Hepatocyte (in vitro differentiated cells): ENCODE measurements around the gene RBL2. TPM values are rescaled to one million over a fixed set of nuclear protein-coding genes. Genes with fewer than 3 reads are reported as not detected.

Source experiments
- DNase-seq: peaks from one replicate; pipeline ENCODE4 v3.0.0-alpha.2; 2016; ENCODE audit warnings: low spot score
- H2AFZ ChIP-seq: fragments of 200-600 bp; sonication (generic); 2 replicates; pipeline ENCODE4 v1.6.0; 2016; ENCODE audit warnings: antibody characterized with exemption, mild to moderate bottlenecking
- H3K27ac ChIP-seq: fragments of 200-600 bp; sonication (generic); 2 replicates; pipeline ENCODE4 v1.5.1; 2016; ENCODE audit warnings: mild to moderate bottlenecking
- H3K27me3 ChIP-seq: fragments of 200-600 bp; sonication (generic); 2 replicates; pipeline ENCODE4 v1.6.1; 2016
- H3K36me3 ChIP-seq: fragments of 200-600 bp; sonication (generic); replicated peaks from 2 replicates; pipeline ENCODE4 v1.5.1; 2016; ENCODE audit warnings: low read depth; ENCODE audit not compliant: insufficient read depth
- H3K4me1 ChIP-seq: fragments of 200-600 bp; sonication (generic); 2 replicates; pipeline ENCODE4 v1.5.1; 2016; ENCODE audit warnings: mild to moderate bottlenecking, moderate library complexity; ENCODE audit not compliant: insufficient read depth
- H3K4me2 ChIP-seq: fragments of 200-600 bp; sonication (generic); 2 replicates; pipeline ENCODE4 v1.6.0; 2016
- H3K4me3 ChIP-seq: fragments of 200-600 bp; sonication (generic); 2 replicates; pipeline ENCODE4 v1.5.1; 2016; ENCODE audit warnings: mild to moderate bottlenecking
- H3K79me2 ChIP-seq: fragments of 200-600 bp; sonication (generic); 2 replicates; pipeline ENCODE4 v1.6.0; 2017; ENCODE audit warnings: mild to moderate bottlenecking
- H3K9me2 ChIP-seq: fragments of 200-600 bp; sonication (generic); replicated peaks from 2 replicates; pipeline ENCODE4 v1.6.0; 2017; ENCODE audit warnings: mild to moderate bottlenecking; ENCODE audit not compliant: insufficient read depth
- H3K9me3 ChIP-seq: fragments of 200-600 bp; sonication (generic); 2 replicates; pipeline ENCODE4 v1.5.1; 2016; ENCODE audit warnings: low read depth, mild to moderate bottlenecking
- H4K20me1 ChIP-seq: fragments of 200-600 bp; sonication (generic); 2 replicates; pipeline ENCODE4 v1.6.0; 2016; ENCODE audit warnings: mild to moderate bottlenecking; ENCODE audit not compliant: insufficient read depth, poor library complexity, severe bottlenecking
- CTCF ChIP-seq: fragments of 200-600 bp; sonication (generic); IDR thresholded peaks from 2 replicates; pipeline ENCODE4 v1.5.1; 2016; ENCODE audit warnings: antibody characterized with exemption, mild to moderate bottlenecking; ENCODE audit not compliant: poor library complexity
- EZH2 ChIP-seq: fragments of 200-600 bp; sonication (generic); IDR thresholded peaks from 2 replicates; pipeline ENCODE4 v1.6.1; 2016; ENCODE audit warnings: antibody characterized with exemption, mild to moderate bottlenecking, borderline replicate concordance
- EZH2phosphoT487 ChIP-seq: fragments of 200-600 bp; sonication (generic); IDR thresholded peaks from one replicate; pipeline ENCODE4 v1.6.1; 2018; ENCODE audit warnings: antibody characterized with exemption, mild to moderate bottlenecking, low read depth, moderate library complexity; ENCODE audit not compliant: unreplicated experiment, severe bottlenecking
- WGBS: methylation state at CpG from one replicate; pipeline ENCODE4 v1.1.6; 2016; ENCODE audit warnings: low lambda C conversion rate; ENCODE audit errors: missing lambda C conversion rate; 5-methylcytosine and 5-hydroxymethylcytosine counted together
- polyA plus RNA-seq: library from polyadenylated mRNA; unstranded; fragments of >200 nt; fragmentation: Nextera tagmentation; extraction: Ambion mirVana; gene quantifications from 2 replicates; pipeline ENCODE4 v1.2.1, GENCODE V29; 2016
- total RNA-seq: library from RNA; depleted of rRNA; stranded (reverse); fragments of >200 nt; gene quantifications from 2 replicates; pipeline ENCODE4 v1.2.3, GENCODE V29; 2014

The RBL2 gene
- total and polyA plus RNA-seq, 2 experiments from 2014 or later = 17.3 to 48.8 TPM

- Histone ChIP-seq H3K79me2 (peaks cover 12% of the 10 kb centered on the region), H3K27me3 (no peaks in the 10 kb centered on the region), H2AFZ (no peak overlapping the region), H3K4me1 (no peaks in the 10 kb centered on the region), H3K27ac (no peak overlapping the region), H3K9me3 (no peaks in the 10 kb centered on the region), H3K4me2 (no peak overlapping the region), H3K4me3 (no peak overlapping the region), H3K36me3 (peaks cover 4% of the 10 kb centered on the region), H3K9me2 (no peaks in the 10 kb centered on the region), H4K20me1 (peaks cover 2% of the 10 kb centered on the region)
- no peak for DNase-seq
- TF ChIP-seq EZH2 (no peak), CTCF (no peak), EZH2phosphoT487 (no peak)
- 94% methylated on average over 6 of the region's 6 CpGs for WGBS
Measured at GRCh38 chr16:53494636-53495035, 60.4 kb downstream of the RBL2 start.

GRCh38 chr16:53495325-53495724 is 61.1 kb downstream of the RBL2 start:
- H3K36me3 ChIP-seq = peaks cover 3% of the 10 kb centered on the region
- H3K27me3 ChIP-seq = no peaks in the 10 kb centered on the region
- TF ChIP-seq EZH2phosphoT487 = no peak
- no peak for TF ChIP-seq EZH2
- no peak for TF ChIP-seq CTCF
- no peak overlapping the region for H3K27ac ChIP-seq
- no peak overlapping the region for H2AFZ ChIP-seq
- no peak overlapping the region for H3K4me2 ChIP-seq
- H3K79me2 ChIP-seq = peaks cover 19% of the 10 kb centered on the region
- DNase-seq = no peak
- H3K9me3 ChIP-seq = no peaks in the 10 kb centered on the region
- 94% methylated on average over 4 of the region's 4 CpGs for WGBS
- peaks cover 2% of the 10 kb centered on the region for H4K20me1 ChIP-seq
- no peaks in the 10 kb centered on the region for H3K9me2 ChIP-seq
- H3K4me3 ChIP-seq = no peak overlapping the region
- no peaks in the 10 kb centered on the region for H3K4me1 ChIP-seq

GRCh38 chr16:53498984-53499383 is 64.7 kb downstream of the RBL2 start:
- no peak overlapping the region for H3K4me2 ChIP-seq
- no peak overlapping the region for H2AFZ ChIP-seq
- H3K4me1 ChIP-seq = peaks cover 19% of the 10 kb centered on the region
- H3K9me2 ChIP-seq = no peaks in the 10 kb centered on the region
- no peak overlapping the region for H3K4me3 ChIP-seq
- H3K27ac ChIP-seq = no peak overlapping the region
- DNase-seq = no peak
- no peaks in the 10 kb centered on the region for H3K9me3 ChIP-seq
- H3K27me3 ChIP-seq = no peaks in the 10 kb centered on the region
- H4K20me1 ChIP-seq = peaks cover 2% of the 10 kb centered on the region
- no peak for TF ChIP-seq CTCF
- TF ChIP-seq EZH2 = no peak
- TF ChIP-seq EZH2phosphoT487 = no peak
- H3K79me2 ChIP-seq = peaks cover 35% of the 10 kb centered on the region
- WGBS = 97% methylated on average over 4 of the region's 4 CpGs
- no peaks in the 10 kb centered on the region for H3K36me3 ChIP-seq
